HAP-1 (cell line): ENCODE results near the gene WSCD2.

Experiments
- DNase-seq, 2 experiments: peaks; one replicate each; pipeline ENCODE4 v3.0.0-alpha.2; 2016 to 2020; ENCODE audit warnings: low spot score in 2 of 2
- H3K27me3 ChIP-seq: fragments of 250-450 bp; sonication (Bioruptor Pico); 2 replicates; pipeline ENCODE4 v1.5.1; 2020; ENCODE audit warnings: low read depth, mild to moderate bottlenecking, moderate library complexity
- H3K36me3 ChIP-seq: fragments of 250-450 bp; sonication (Bioruptor Pico); replicated peaks from 2 replicates; pipeline ENCODE4 v1.5.1; 2020; ENCODE audit warnings: mild to moderate bottlenecking
- H3K4me1 ChIP-seq: fragments of 250-450 bp; sonication (Bioruptor Pico); 2 replicates; pipeline ENCODE4 v1.5.1; 2020; ENCODE audit warnings: mild to moderate bottlenecking
- H3K4me3 ChIP-seq: fragments of 250-450 bp; sonication (Bioruptor Pico); 2 replicates; pipeline ENCODE4 v1.5.1; 2020; ENCODE audit warnings: mild to moderate bottlenecking, moderate library complexity
- H3K9me3 ChIP-seq: fragments of 250-450 bp; sonication (Bioruptor Pico); 2 replicates; pipeline ENCODE4 v1.5.1; 2020; ENCODE audit warnings: mild to moderate bottlenecking, moderate library complexity
- in situ Hi-C: fragments of 300-500 bp; cut with MboI; formaldehyde crosslinking; loops from 3 replicates; pipeline ENCODE4 v1.14.3; 2020; ENCODE audit warnings: low sequenced_read_pairs, inconsistent platforms, mixed read lengths

WSCD2 gene

GRCh38 chr12:108172033-108172432 lies 42.9 kb downstream of the WSCD2 start:
- DNase-seq, result no peak
- Histone ChIP-seq H3K36me3 (no peaks in the 10 kb centered on the region), H3K27me3 (no peaks in the 10 kb centered on the region), H3K4me3 (no peak overlapping the region), H3K9me3 (no peaks in the 10 kb centered on the region), H3K4me1 (no peaks in the 10 kb centered on the region)
- in situ Hi-C loops, result no loop called here

DNA sequence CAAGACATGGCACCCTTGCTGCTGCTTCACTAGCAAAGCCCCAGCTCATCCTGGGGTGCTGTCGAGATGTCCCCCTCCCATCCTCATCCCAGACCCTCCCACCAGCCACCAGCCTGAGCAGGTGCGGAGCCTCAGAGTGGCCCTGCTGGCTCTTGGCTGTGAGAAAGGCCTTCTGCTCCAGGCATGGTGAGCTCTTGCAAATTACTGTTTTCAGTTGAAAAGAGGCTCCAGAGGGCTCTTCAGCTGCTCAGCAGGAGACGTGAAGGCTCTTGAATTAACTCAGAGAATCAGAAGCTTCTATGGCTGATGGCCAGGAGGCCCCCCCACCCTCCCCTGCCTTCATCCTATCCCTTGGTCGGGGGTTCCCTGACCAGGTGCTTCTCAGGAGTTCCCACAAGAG lies 44.1 kb downstream of the WSCD2 start:
- no peak for DNase-seq
- Histone ChIP-seq H3K4me3 (no peak overlapping the region), H3K36me3 (no peaks in the 10 kb centered on the region), H3K9me3 (no peaks in the 10 kb centered on the region), H3K27me3 (no peaks in the 10 kb centered on the region), H3K4me1 (no peaks in the 10 kb centered on the region)
- in situ Hi-C loops, result no loop called here

GRCh38 chr12:108173892-108174291 lies 44.8 kb downstream of the WSCD2 start:
- Histone ChIP-seq H3K4me1 (no peaks in the 10 kb centered on the region), H3K4me3 (no peak overlapping the region), H3K27me3 (no peaks in the 10 kb centered on the region), H3K36me3 (no peaks in the 10 kb centered on the region), H3K9me3 (no peaks in the 10 kb centered on the region)
- no peak for DNase-seq
- in situ Hi-C loops, result no loop called here

DNA sequence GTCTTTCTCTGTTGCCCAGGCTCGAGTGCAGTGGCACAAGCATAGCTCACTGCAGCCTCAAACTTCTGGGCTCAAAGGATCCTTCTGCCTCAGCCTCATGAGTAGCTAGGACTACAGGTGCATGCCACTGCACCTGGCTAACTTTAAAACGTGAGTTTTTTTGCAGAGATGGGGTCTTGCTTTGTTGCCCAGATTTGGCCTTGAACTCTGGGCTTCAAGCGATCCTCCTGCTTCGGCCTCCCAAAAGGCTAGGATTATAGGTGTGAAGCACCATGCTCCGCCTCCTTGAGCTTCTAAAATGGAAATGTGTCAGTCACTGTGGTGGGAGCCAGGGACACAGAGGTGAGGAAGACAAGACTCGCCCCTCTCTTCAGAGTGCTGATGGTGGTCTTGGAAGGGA lies 45.6 kb downstream of the WSCD2 start:
- Histone ChIP-seq H3K4me1 (no peaks in the 10 kb centered on the region), H3K4me3 (no peak overlapping the region), H3K27me3 (no peaks in the 10 kb centered on the region), H3K9me3 (no peaks in the 10 kb centered on the region), H3K36me3 (no peaks in the 10 kb centered on the region)
- in situ Hi-C loops, result no loop called here
- no peak for DNase-seq

- in situ Hi-C loops, result no loop called here
- DNase-seq, result no peak
- H3K4me3 ChIP-seq, result no peak overlapping the region
Measured at GRCh38 chr12:108175310-108175709, 46.2 kb downstream of the WSCD2 start.

GRCh38 chr12:108176292-108176691 lies 47.2 kb downstream of the WSCD2 start:
- no peaks in the 10 kb centered on the region for H3K9me3 ChIP-seq
- no peaks in the 10 kb centered on the region for H3K27me3 ChIP-seq
- in situ Hi-C loops, result no loop called here
- no peak overlapping the region for H3K4me3 ChIP-seq
- H3K4me1 ChIP-seq, result no peaks in the 10 kb centered on the region
- H3K36me3 ChIP-seq, result no peaks in the 10 kb centered on the region
- DNase-seq, result no peak

More at GRCh38 chr12:108175310-108175709, 46.2 kb downstream of the WSCD2 start:
- no peaks in the 10 kb centered on the region for H3K36me3 ChIP-seq
- H3K4me1 ChIP-seq, result no peaks in the 10 kb centered on the region
- H3K9me3 ChIP-seq, result no peaks in the 10 kb centered on the region
- no peaks in the 10 kb centered on the region for H3K27me3 ChIP-seq

- in situ Hi-C loops, result no loop called here
- H3K4me3 ChIP-seq, result no peak overlapping the region
Measured at GRCh38 chr12:108177131-108177530, 48.0 kb downstream of the WSCD2 start.

DNA sequence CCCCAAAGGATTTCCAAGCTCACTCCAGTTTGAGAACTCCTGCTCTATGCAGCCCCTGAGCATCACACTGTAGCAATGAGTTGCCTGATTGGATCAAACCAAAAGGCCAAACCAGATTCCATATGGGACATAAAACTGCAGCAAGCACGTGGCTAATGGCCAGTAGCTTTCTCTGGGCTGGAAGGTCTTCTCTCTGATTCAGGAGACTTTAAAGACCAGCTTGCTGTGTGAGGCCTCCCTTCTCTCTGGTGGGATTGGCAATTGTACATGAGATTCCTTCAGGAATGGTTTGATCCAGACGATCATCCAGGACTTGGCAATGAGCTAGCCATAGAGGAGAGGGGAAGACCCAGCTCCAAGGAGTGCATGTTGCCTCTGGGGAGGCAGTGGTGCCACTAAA lies 50.2 kb downstream of the WSCD2 start:
- H3K4me3 ChIP-seq, result no peak overlapping the region
- in situ Hi-C loops, result no loop called here
- no peaks in the 10 kb centered on the region for H3K36me3 ChIP-seq
- H3K9me3 ChIP-seq, result no peaks in the 10 kb centered on the region
- H3K4me1 ChIP-seq, result no peaks in the 10 kb centered on the region
- DNase-seq, result no peak
- H3K27me3 ChIP-seq, result peaks cover 2% of the 10 kb centered on the region; the same call in 1 of the 2 replicates

More at GRCh38 chr12:108177131-108177530, 48.0 kb downstream of the WSCD2 start:
- no peak for DNase-seq
- peaks cover 2% of the 10 kb centered on the region; the same call in 1 of the 2 replicates for H3K27me3 ChIP-seq
- H3K4me1 ChIP-seq, result no peaks in the 10 kb centered on the region
- no peaks in the 10 kb centered on the region for H3K9me3 ChIP-seq
- H3K36me3 ChIP-seq, result no peaks in the 10 kb centered on the region

GRCh38 chr12:108180255-108181094 lies 51.4 kb downstream of the WSCD2 start:
- Histone ChIP-seq H3K4me1 (no peaks in the 10 kb centered on the region), H3K4me3 (no peak overlapping the region), H3K9me3 (no peaks in the 10 kb centered on the region), H3K36me3 (no peaks in the 10 kb centered on the region), H3K27me3 (peaks cover 2% of the 10 kb centered on the region; the same call in 1 of the 2 replicates)
- in situ Hi-C loops, result no loop called here
- no peak for DNase-seq

DNA sequence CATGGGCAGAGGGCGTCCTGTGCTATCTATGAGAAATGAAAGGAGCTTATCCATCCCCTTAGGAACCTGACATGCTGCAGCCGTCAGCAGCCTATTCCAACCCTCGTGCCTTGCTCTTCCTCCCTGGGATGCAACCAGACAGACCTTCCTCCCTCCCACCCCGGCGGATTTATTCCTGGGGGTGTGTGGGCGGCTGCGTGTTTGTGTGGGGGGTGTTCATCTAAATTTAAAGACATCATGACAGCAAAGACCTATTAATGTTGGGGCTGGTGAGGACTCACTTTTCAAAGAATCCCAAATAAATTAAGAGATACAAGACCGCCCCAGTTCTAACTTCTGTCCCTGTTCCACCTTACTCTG lies 52.0 kb downstream of the WSCD2 start:
- no peak for DNase-seq
- in situ Hi-C loops, result no loop called here
- no peaks in the 10 kb centered on the region for H3K4me1 ChIP-seq
- H3K27me3 ChIP-seq, result peaks cover 2% of the 10 kb centered on the region; the same call in 1 of the 2 replicates
- H3K9me3 ChIP-seq, result no peaks in the 10 kb centered on the region
- H3K4me3 ChIP-seq, result no peak overlapping the region
- no peaks in the 10 kb centered on the region for H3K36me3 ChIP-seq

GRCh38 chr12:108182096-108182495 lies 53.0 kb downstream of the WSCD2 start:
- H3K36me3 ChIP-seq, result no peaks in the 10 kb centered on the region
- H3K4me3 ChIP-seq, result no peak overlapping the region
- no peaks in the 10 kb centered on the region for H3K9me3 ChIP-seq
- H3K27me3 ChIP-seq, result peaks cover 2% of the 10 kb centered on the region; the same call in 1 of the 2 replicates
- no peaks in the 10 kb centered on the region for H3K4me1 ChIP-seq
- in situ Hi-C loops, result no loop called here
- no peak for DNase-seq

- no peak overlapping the region for H3K4me3 ChIP-seq
- in situ Hi-C loops, result no loop called here
- no peaks in the 10 kb centered on the region for H3K4me1 ChIP-seq
- no peak for DNase-seq
- no peaks in the 10 kb centered on the region for H3K36me3 ChIP-seq
- no peaks in the 10 kb centered on the region for H3K9me3 ChIP-seq
- peaks cover 2% of the 10 kb centered on the region; the same call in 1 of the 2 replicates for H3K27me3 ChIP-seq
Measured at GRCh38 chr12:108185002-108185401, 55.9 kb downstream of the WSCD2 start.

DNA sequence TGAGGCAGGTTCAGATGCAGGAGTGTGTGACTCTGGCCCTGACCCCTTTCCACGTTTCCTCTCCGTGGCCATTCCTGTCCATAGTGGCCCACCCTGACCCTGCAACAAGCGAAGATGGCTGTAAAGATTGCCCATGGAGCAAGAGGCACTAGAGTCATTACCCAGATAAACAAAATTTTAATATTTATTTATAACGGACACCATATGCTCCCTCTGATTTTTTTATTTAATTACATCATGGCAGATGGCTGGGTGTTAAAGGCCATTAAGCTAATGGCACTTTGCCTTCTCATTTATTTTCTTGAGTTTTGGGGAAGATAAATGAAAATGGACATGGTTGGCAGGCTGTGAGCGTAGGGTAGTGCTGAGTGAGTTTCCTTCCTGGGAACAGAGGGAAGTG lies 58.7 kb downstream of the WSCD2 start:
- Histone ChIP-seq H3K4me3 (no peak overlapping the region), H3K9me3 (no peaks in the 10 kb centered on the region), H3K36me3 (no peaks in the 10 kb centered on the region), H3K4me1 (no peaks in the 10 kb centered on the region), H3K27me3 (no peaks in the 10 kb centered on the region)
- DNase-seq, result no peak
- in situ Hi-C loops, result no loop called here

DNA sequence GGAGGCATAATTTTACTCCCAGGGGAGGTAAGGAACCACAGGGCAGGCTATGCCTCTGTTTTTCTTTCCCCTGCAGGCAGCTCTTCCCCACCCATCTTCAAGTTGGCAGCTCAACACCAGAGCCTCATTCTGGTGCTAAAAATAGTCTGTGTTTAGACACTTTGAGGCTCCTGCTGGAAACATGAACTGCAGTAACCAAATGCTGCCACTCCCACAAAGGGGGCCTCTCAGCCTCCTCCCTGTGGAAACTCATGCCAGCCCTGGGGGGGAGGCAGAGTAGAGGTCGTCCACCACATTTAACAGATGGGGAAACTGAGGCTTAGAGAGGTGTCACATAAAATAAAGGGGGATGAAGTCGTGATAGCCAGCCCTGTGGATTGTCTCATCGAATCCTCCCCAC lies 61.4 kb downstream of the WSCD2 start:
- in situ Hi-C loops, result no loop called here
- Histone ChIP-seq H3K27me3 (no peaks in the 10 kb centered on the region), H3K4me3 (no peak overlapping the region), H3K36me3 (no peaks in the 10 kb centered on the region), H3K9me3 (no peaks in the 10 kb centered on the region), H3K4me1 (no peaks in the 10 kb centered on the region)
- DNase-seq, result no peak

GRCh38 chr12:108191086-108191485 lies 62.0 kb downstream of the WSCD2 start:
- no peak for DNase-seq
- Histone ChIP-seq H3K9me3 (no peaks in the 10 kb centered on the region), H3K27me3 (no peaks in the 10 kb centered on the region), H3K4me1 (no peaks in the 10 kb centered on the region), H3K4me3 (no peak overlapping the region), H3K36me3 (no peaks in the 10 kb centered on the region)
- in situ Hi-C loops, result no loop called here
